Activated T-cell treated with anti-CD3 and anti-CD28 coated beads, Interleukin-2, amount 50 U/mL, for 4 hours (primary cell): Measurements from ENCODE around the gene GBGT1. TPM values are rescaled to one million over a fixed set of nuclear protein-coding genes. Genes with fewer than 3 reads are reported as not detected.
"Not testable (repeated sequence)": the region's sequence is repeated elsewhere in the genome, so short reads cannot be mapped to it uniquely, and the experiment has no call there.

ENCODE experiments used
- ATAC-seq, 2 donors: fragments of 200-7000 bp; cut with Tn5 transposase; one replicate each; pipeline ENCODE4 v1.10.0; 2021
- DNase-seq: peaks from one replicate; pipeline ENCODE4 v3.0.0-alpha.2; 2020
- H3K27me3 Mint-ChIP-seq: one replicate; pipeline ENCODE4 v1.8.0; 2021; ENCODE audit warnings: low read depth, mixed read lengths
- H3K36me3 Mint-ChIP-seq: one replicate; pipeline ENCODE4 v1.8.0; 2022; ENCODE audit warnings: mixed read lengths; ENCODE audit not compliant: insufficient read depth
- H3K4me1 Mint-ChIP-seq: one replicate; pipeline ENCODE4 v1.8.0; 2021; ENCODE audit warnings: low read depth, mixed read lengths
- H3K4me3 Mint-ChIP-seq: one replicate; pipeline ENCODE4 v1.8.0; 2021; ENCODE audit warnings: mild to moderate bottlenecking, moderate library complexity, mixed read lengths
- H3K9me3 Mint-ChIP-seq: one replicate; pipeline ENCODE4 v1.8.0; 2021; ENCODE audit warnings: mixed read lengths
- total RNA-seq, 3 donors: library from RNA; stranded (reverse); gene quantifications; one replicate each; pipeline ENCODE4 v1.2.1, GENCODE V29; 2021

The GBGT1 gene
- total RNA-seq, 3 donors from 2014 or later, result 3.0 to 3.3 (median 3.2) TPM

GRCh38 chr9:133184971-133185370 is 21.3 kb upstream of the GBGT1 start:
- H3K9me3 Mint-ChIP-seq, result no peaks in the 10 kb centered on the region
- no peak for DNase-seq
- H3K36me3 Mint-ChIP-seq, result no peaks in the 10 kb centered on the region
- peaks cover 35% of the 10 kb centered on the region for H3K27me3 Mint-ChIP-seq
- no peak overlapping the region for H3K4me3 Mint-ChIP-seq
- peaks cover 12% of the 10 kb centered on the region for H3K4me1 Mint-ChIP-seq
- ATAC-seq, result peak; percentile 54 to 58

GRCh38 chr9:133182151-133182550 is 18.4 kb upstream of the GBGT1 start:
- ATAC-seq (no peak), DNase-seq (no peak)
- peaks cover 12% of the 10 kb centered on the region for H3K4me1 Mint-ChIP-seq
- H3K4me3 Mint-ChIP-seq, result no peak overlapping the region
- H3K27me3 Mint-ChIP-seq, result peaks cover 23% of the 10 kb centered on the region
- no peaks in the 10 kb centered on the region for H3K36me3 Mint-ChIP-seq
- H3K9me3 Mint-ChIP-seq, result no peaks in the 10 kb centered on the region

- no peak overlapping the region for H3K4me3 Mint-ChIP-seq
- H3K27me3 Mint-ChIP-seq, result peaks cover 20% of the 10 kb centered on the region
- peaks cover 12% of the 10 kb centered on the region for H3K4me1 Mint-ChIP-seq
- ATAC-seq, result no peak
- no peak for DNase-seq
- H3K36me3 Mint-ChIP-seq, result no peaks in the 10 kb centered on the region
- H3K9me3 Mint-ChIP-seq, result no peaks in the 10 kb centered on the region
Measured at GRCh38 chr9:133181561-133181960, 17.8 kb upstream of the GBGT1 start.

- Mint-ChIP-seq H3K4me1 (peaks cover 9% of the 10 kb centered on the region), H3K4me3 (no peak overlapping the region), H3K27me3 (peaks cover 22% of the 10 kb centered on the region), H3K9me3 (no peaks in the 10 kb centered on the region), H3K36me3 (no peaks in the 10 kb centered on the region)
- no peak for ATAC-seq
- DNase-seq, result no peak
Measured at GRCh38 chr9:133180953-133181352, 17.2 kb upstream of the GBGT1 start.

- peaks cover 9% of the 10 kb centered on the region for H3K27me3 Mint-ChIP-seq
- ATAC-seq (no peak), DNase-seq (no peak)
- no peaks in the 10 kb centered on the region for H3K9me3 Mint-ChIP-seq
- H3K36me3 Mint-ChIP-seq, result no peaks in the 10 kb centered on the region
- H3K4me3 Mint-ChIP-seq, result no peak overlapping the region
- H3K4me1 Mint-ChIP-seq, result no peaks in the 10 kb centered on the region
Measured at GRCh38 chr9:133173056-133173455, 9.3 kb upstream of the GBGT1 start.

GRCh38 chr9:133171161-133171961 is 7.6 kb upstream of the GBGT1 start:
- Mint-ChIP-seq H3K4me1 (no peaks in the 10 kb centered on the region), H3K36me3 (no peaks in the 10 kb centered on the region), H3K4me3 (no peak overlapping the region), H3K9me3 (no peaks in the 10 kb centered on the region), H3K27me3 (peaks cover 9% of the 10 kb centered on the region)
- DNase-seq, result no peak
- ATAC-seq, result no peak

- ATAC-seq (no peak), DNase-seq (no peak)
- Mint-ChIP-seq H3K4me3 (no peak overlapping the region), H3K9me3 (no peaks in the 10 kb centered on the region), H3K27me3 (peaks cover 5% of the 10 kb centered on the region), H3K4me1 (no peaks in the 10 kb centered on the region), H3K36me3 (no peaks in the 10 kb centered on the region)
Measured at GRCh38 chr9:133170716-133171115, 7.0 kb upstream of the GBGT1 start.

- H3K4me3 Mint-ChIP-seq, H3K27me3 Mint-ChIP-seq, H3K9me3 Mint-ChIP-seq, ATAC-seq, DNase-seq, H3K4me1 Mint-ChIP-seq, H3K36me3 Mint-ChIP-seq: not testable (repeated sequence)
Measured at GRCh38 chr9:133169687-133170086, 6.0 kb upstream of the GBGT1 start.

- H3K4me3 Mint-ChIP-seq, result no peak overlapping the region
- H3K36me3 Mint-ChIP-seq, result no peaks in the 10 kb centered on the region
- ATAC-seq (no peak), DNase-seq (no peak)
- H3K4me1 Mint-ChIP-seq, result no peaks in the 10 kb centered on the region
- no peaks in the 10 kb centered on the region for H3K9me3 Mint-ChIP-seq
- H3K27me3 Mint-ChIP-seq, result no peaks in the 10 kb centered on the region
Measured at GRCh38 chr9:133169102-133169501, 5.4 kb upstream of the GBGT1 start.

- no peak for DNase-seq
- no peak for ATAC-seq
- Mint-ChIP-seq H3K27me3 (no peaks in the 10 kb centered on the region), H3K36me3 (no peaks in the 10 kb centered on the region), H3K4me1 (no peaks in the 10 kb centered on the region), H3K9me3 (no peaks in the 10 kb centered on the region), H3K4me3 (no peak overlapping the region)
Measured at GRCh38 chr9:133168432-133168831, 4.7 kb upstream of the GBGT1 start.

- no peak overlapping the region for H3K4me3 Mint-ChIP-seq
- ATAC-seq (no peak), DNase-seq (no peak)
- no peaks in the 10 kb centered on the region for H3K4me1 Mint-ChIP-seq
- no peaks in the 10 kb centered on the region for H3K27me3 Mint-ChIP-seq
- H3K9me3 Mint-ChIP-seq, result no peaks in the 10 kb centered on the region
- no peaks in the 10 kb centered on the region for H3K36me3 Mint-ChIP-seq
Measured at GRCh38 chr9:133167769-133168168, 4.1 kb upstream of the GBGT1 start.

GRCh38 chr9:133167096-133167730 is 3.5 kb upstream of the GBGT1 start:
- no peaks in the 10 kb centered on the region for H3K27me3 Mint-ChIP-seq
- no peak for ATAC-seq

GRCh38 chr9:133166392-133166791 is 2.7 kb upstream of the GBGT1 start:
- H3K9me3 Mint-ChIP-seq, result no peaks in the 10 kb centered on the region
- H3K27me3 Mint-ChIP-seq, result peaks cover 2% of the 10 kb centered on the region
- no peak overlapping the region for H3K4me3 Mint-ChIP-seq
- no peaks in the 10 kb centered on the region for H3K36me3 Mint-ChIP-seq
- no peak for ATAC-seq
- DNase-seq, result no peak
- H3K4me1 Mint-ChIP-seq, result peaks cover 2% of the 10 kb centered on the region

More at GRCh38 chr9:133167096-133167730, 3.5 kb upstream of the GBGT1 start:
- Mint-ChIP-seq H3K9me3 (no peaks in the 10 kb centered on the region), H3K36me3 (no peaks in the 10 kb centered on the region), H3K4me3 (no peak overlapping the region), H3K4me1 (no peaks in the 10 kb centered on the region)
- no peak for DNase-seq

GRCh38 chr9:133165452-133165730 is 1.7 kb upstream of the GBGT1 start:
- H3K9me3 Mint-ChIP-seq, result no peaks in the 10 kb centered on the region
- H3K4me1 Mint-ChIP-seq, result peaks cover 5% of the 10 kb centered on the region
- no peak overlapping the region for H3K4me3 Mint-ChIP-seq
- no peaks in the 10 kb centered on the region for H3K36me3 Mint-ChIP-seq
- no peak for ATAC-seq
- peaks cover 2% of the 10 kb centered on the region for H3K27me3 Mint-ChIP-seq
- DNase-seq, result no peak

GRCh38 chr9:133164191-133164590 is 477 bp upstream of the GBGT1 start:
- Mint-ChIP-seq H3K9me3 (no peaks in the 10 kb centered on the region), H3K4me1 (peaks cover 5% of the 10 kb centered on the region)
- no peak for DNase-seq

More at GRCh38 chr9:133164191-133164590, 477 bp upstream of the GBGT1 start:
- no peak for ATAC-seq
- Mint-ChIP-seq H3K36me3 (peaks cover 2% of the 10 kb centered on the region), H3K27me3 (peaks cover 2% of the 10 kb centered on the region), H3K4me3 (peak overlapping the region; percentile 75)
